Rectal smooth muscle tissue (tissue), 1 donor: ENCODE results near the gene AIM2.
"Not testable (repeated sequence)": the region's sequence is repeated elsewhere in the genome, so short reads cannot be mapped to it uniquely, and the experiment has no call there.

Experiments used
- H3K27ac ChIP-seq: one replicate; pipeline ENCODE4 v1.7.0; 2013; ENCODE audit warnings: low read depth, low read length, inconsistent platforms
- H3K27me3 ChIP-seq: one replicate; pipeline ENCODE4 v1.7.0; 2013; ENCODE audit warnings: low read length; ENCODE audit not compliant: control insufficient read depth, insufficient read depth
- H3K36me3 ChIP-seq: one replicate; pipeline ENCODE4 v1.7.0; 2013; ENCODE audit warnings: low read length; ENCODE audit not compliant: control insufficient read depth, insufficient read depth
- H3K4me1 ChIP-seq: one replicate; pipeline ENCODE4 v1.7.0; 2013; ENCODE audit warnings: low read length; ENCODE audit not compliant: control insufficient read depth, insufficient read depth
- H3K4me3 ChIP-seq: one replicate; pipeline ENCODE4 v1.7.0; 2013; ENCODE audit warnings: low read length
- H3K9ac ChIP-seq: one replicate; pipeline ENCODE4 v1.7.0; 2013; ENCODE audit warnings: low read length

AIM2 gene

GRCh38 chr1:159067699-159068621, 8.6 kb downstream of the AIM2 start:
- Histone ChIP-seq H3K9ac (no peak overlapping the region), H3K27me3 (no peaks in the 10 kb centered on the region), H3K4me3 (no peak overlapping the region), H3K36me3 (no peaks in the 10 kb centered on the region), H3K4me1 (no peaks in the 10 kb centered on the region), H3K27ac (no peak overlapping the region)

GRCh38 chr1:159066108-159066507, 10.5 kb downstream of the AIM2 start:
- no peaks in the 10 kb centered on the region for H3K36me3 ChIP-seq
- no peak overlapping the region for H3K9ac ChIP-seq
- H3K4me1 ChIP-seq = no peaks in the 10 kb centered on the region
- H3K27ac ChIP-seq = no peak overlapping the region
- H3K4me3 ChIP-seq = no peak overlapping the region
- H3K27me3 ChIP-seq = no peaks in the 10 kb centered on the region

- Histone ChIP-seq H3K4me1 (no peaks in the 10 kb centered on the region), H3K4me3 (no peak overlapping the region)
These were observed 11.5 kb downstream of the AIM2 start for GRCh38 chr1:159065106-159065505.

GRCh38 chr1:159058751-159059150, 17.8 kb downstream of the AIM2 start:
- H3K27me3 ChIP-seq = no peaks in the 10 kb centered on the region
- peaks cover 5% of the 10 kb centered on the region for H3K36me3 ChIP-seq
- no peaks in the 10 kb centered on the region for H3K4me1 ChIP-seq
- no peak overlapping the region for H3K27ac ChIP-seq
- H3K9ac ChIP-seq = no peak overlapping the region
- no peak overlapping the region for H3K4me3 ChIP-seq

More at GRCh38 chr1:159065106-159065505, 11.5 kb downstream of the AIM2 start:
- Histone ChIP-seq H3K27ac (no peak overlapping the region), H3K27me3 (no peaks in the 10 kb centered on the region), H3K9ac (no peak overlapping the region), H3K36me3 (no peaks in the 10 kb centered on the region)

DNA sequence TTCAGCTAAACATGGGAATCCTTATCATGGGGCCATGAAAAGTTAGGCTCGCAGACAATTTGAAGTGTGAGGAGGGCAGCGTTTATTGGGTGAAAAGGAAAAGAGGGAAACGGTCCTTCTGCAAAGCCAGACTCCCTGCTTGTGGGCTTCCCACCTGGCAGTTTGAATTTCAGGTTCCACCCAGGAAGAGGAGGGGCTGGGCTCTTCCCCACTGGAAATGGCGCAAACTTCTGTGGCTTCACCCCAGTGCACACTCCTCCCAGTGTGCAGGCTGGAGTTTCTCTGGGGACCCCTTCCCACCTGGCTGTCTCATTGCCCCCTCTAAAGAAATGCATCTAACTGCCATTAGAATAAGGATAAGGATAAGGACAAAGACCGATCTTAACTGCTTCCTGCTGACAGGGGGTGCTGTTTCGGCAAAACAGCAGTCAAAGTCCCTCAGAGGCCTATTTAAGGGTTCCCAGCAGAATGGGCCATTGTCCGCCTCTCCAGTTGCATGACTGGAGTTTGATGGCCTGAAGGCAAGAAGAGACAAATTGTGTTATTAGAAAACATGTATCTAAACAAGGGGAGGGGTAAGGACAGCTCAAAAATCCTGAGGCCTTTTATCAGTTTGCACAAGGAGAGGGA, 20.4 kb downstream of the AIM2 start:
- Histone ChIP-seq H3K36me3 (peaks cover 17% of the 10 kb centered on the region), H3K27me3 (no peaks in the 10 kb centered on the region), H3K4me1 (no peaks in the 10 kb centered on the region), H3K27ac (no peak overlapping the region), H3K9ac (no peak overlapping the region), H3K4me3 (peak overlapping the region; percentile 6)

DNA sequence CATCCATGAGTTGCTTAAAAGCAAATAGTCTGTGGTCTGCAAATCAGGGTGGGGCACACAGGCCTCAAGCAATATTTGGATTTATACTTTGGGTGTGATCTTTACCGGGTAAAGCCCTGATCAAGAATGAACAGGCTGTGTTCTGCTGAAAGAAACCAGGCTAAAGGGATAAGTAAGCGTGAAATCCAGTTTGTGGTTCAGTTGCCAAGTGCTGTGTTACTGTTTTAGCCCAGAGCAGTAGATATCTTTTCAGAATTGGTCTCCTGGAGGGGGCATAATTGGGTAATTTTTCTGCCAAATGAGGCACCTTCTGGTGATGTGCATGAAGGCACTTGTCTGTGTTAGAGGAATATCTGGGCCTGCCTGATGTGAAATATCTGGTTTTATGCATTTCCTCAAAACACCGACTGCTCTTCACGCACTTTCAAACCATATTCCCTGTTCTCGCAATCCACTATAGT, 21.4 kb downstream of the AIM2 start:
- Histone ChIP-seq H3K27me3 (no peaks in the 10 kb centered on the region), H3K4me3 (no peak overlapping the region), H3K9ac (no peak overlapping the region), H3K27ac (no peak overlapping the region), H3K4me1 (no peaks in the 10 kb centered on the region), H3K36me3 (peaks cover 17% of the 10 kb centered on the region)

DNA sequence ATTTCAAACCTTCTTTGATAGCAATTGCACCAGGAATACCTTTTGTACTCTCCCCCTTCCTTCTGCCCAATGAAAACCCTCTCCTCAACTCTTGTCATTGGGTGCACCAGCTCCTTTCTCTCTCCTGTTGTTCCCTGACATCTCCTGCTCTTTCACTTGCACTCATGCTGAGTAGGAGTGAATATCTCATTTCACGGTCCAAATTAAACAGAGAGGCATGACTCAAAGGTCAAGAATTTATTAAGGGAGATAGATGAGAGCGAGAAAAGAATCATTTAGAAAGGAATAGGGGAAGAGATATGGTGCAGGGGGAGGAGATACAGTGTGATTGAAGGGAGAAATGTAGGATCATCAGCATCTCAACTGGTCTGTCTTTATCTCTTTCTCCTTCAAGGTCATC, 22.1 kb downstream of the AIM2 start:
- no peaks in the 10 kb centered on the region for H3K4me1 ChIP-seq
- H3K27me3 ChIP-seq = no peaks in the 10 kb centered on the region
- H3K4me3 ChIP-seq = no peak overlapping the region
- H3K9ac ChIP-seq = no peak overlapping the region
- peaks cover 17% of the 10 kb centered on the region for H3K36me3 ChIP-seq
- H3K27ac ChIP-seq = no peak overlapping the region

DNA sequence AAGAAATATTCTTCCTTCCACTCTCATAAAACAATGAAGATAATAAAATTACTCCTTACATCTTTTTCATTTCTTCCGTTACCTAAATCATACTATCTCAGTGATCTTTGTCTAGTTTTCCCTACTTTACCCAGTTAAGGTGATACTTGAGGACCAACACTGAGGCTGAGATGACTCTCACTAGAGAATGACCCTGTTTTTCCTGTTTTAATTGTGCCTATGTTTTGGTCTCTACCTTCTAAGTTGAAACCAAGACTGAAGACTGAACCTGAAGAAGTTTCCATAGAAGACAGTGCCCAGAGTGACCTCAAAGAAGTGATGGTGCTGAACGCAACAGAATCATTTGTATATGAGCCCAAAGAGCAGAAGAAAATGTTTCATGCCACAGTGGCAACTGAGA, 25.1 kb downstream of the AIM2 start:
- peaks cover 17% of the 10 kb centered on the region for H3K36me3 ChIP-seq
- no peaks in the 10 kb centered on the region for H3K27me3 ChIP-seq
- H3K4me1 ChIP-seq = no peaks in the 10 kb centered on the region
- no peak overlapping the region for H3K9ac ChIP-seq
- H3K27ac ChIP-seq = no peak overlapping the region
- H3K4me3 ChIP-seq = no peak overlapping the region

DNA sequence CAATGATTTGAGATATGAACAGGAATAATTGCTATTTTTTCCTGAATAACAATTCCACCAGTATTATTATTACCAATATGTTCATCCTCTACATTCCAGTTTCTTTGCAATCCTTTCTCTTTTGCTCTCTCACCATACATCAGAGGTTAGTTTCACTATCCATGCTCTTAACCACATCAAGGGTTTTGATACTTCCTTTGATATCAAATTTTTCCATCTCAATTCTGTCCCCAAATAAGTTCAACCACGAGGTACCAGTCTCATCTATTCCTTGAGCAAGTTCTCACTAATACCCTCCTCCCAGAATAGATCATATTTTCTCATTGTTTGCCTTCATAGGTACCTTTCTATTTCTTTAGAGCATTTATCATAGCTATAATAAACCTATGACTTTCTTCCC, 30.1 kb downstream of the AIM2 start:
- not testable (repeated sequence) for H3K36me3 ChIP-seq, H3K4me1 ChIP-seq, H3K9ac ChIP-seq, H3K4me3 ChIP-seq, H3K27me3 ChIP-seq, H3K27ac ChIP-seq

- no peaks in the 10 kb centered on the region for H3K27me3 ChIP-seq
- no peaks in the 10 kb centered on the region for H3K4me1 ChIP-seq
- peaks cover 5% of the 10 kb centered on the region for H3K36me3 ChIP-seq
- no peak overlapping the region for H3K27ac ChIP-seq
- H3K9ac ChIP-seq = no peak overlapping the region
- no peak overlapping the region for H3K4me3 ChIP-seq
These were observed 35.5 kb downstream of the AIM2 start for GRCh38 chr1:159040893-159041724.

DNA sequence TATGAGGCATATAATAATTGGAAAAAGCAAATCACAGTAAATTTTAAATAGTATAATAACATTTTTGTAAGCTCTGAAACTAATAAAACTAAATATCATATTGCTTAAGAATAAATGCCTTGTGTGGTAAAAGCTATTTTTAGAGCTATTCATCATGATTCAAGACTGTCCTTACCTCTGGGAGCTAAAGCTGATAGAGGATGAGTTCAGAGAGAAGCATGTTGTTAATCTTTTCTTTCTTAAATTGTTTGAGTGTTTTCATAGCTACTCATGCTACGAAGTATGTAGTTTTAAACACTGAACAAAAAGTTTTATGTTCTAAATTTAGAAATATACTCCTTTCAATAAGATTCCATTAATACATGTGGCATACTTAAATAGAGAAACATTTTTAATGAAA, 36.4 kb downstream of the AIM2 start:
- Histone ChIP-seq H3K36me3 (peaks cover 8% of the 10 kb centered on the region), H3K4me3 (no peak overlapping the region), H3K4me1 (no peaks in the 10 kb centered on the region), H3K27me3 (no peaks in the 10 kb centered on the region), H3K27ac (no peak overlapping the region), H3K9ac (no peak overlapping the region)

DNA sequence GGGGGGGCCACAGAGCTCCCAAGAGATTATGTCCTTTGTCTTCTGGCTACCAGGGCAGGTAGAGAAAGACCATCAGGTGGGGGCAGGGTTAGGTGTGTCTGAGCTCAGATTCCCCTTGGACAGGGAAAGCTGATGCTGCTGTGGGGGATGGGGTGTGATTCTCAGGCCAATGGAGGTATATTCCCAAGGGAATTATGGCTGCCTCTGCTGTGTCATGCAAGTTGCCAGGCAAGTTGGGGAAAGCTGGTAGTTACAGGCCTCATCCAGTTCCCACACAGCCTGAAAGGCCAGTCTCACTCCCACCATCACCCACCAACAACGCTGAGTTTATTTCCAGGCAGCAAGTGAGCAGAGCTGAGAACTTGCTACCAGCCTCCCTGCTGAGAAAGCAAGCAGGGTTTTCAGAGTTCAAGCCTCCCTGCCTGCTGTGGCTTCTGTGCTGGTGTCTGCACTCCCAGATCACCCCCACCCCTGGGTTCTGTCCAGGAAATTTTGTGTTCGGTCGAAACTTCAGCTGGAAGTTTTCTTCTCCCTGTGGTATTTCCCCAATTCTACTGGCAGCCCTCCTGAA, 45.6 kb downstream of the AIM2 start:
- Histone ChIP-seq H3K9ac (no peak overlapping the region), H3K4me3 (no peak overlapping the region), H3K4me1 (peaks cover 4% of the 10 kb centered on the region), H3K27me3 (no peaks in the 10 kb centered on the region), H3K36me3 (peaks cover 13% of the 10 kb centered on the region), H3K27ac (no peak overlapping the region)
